Stimulated activated naive B cell treated with anti-CD40 and anti-IgM and Interleukin-4, amounts not matched to agents 10 μg/mL and 1 μg/mL and 100 μg/mL, for 72 hours (primary cell): ENCODE measurements around the gene KRT7.
A peak's percentile ranks its signal among the peaks of the same experiment; 100 is the strongest.
"Not testable (repeated sequence)": the region's sequence is repeated elsewhere in the genome, so short reads cannot be mapped to it uniquely, and the experiment has no call there.

Experiments
- ATAC-seq, 2 donors: fragments of 150-1000 bp; cut with Tn5 transposase; replicated peaks; 2 replicates each; pipeline ENCODE4 v1.10.0; 2021; ENCODE audit warnings: moderate library complexity in 1 of 2
- DNase-seq: peaks from one replicate; pipeline ENCODE4 v3.0.0; 2021
- H3K27ac Mint-ChIP-seq: one replicate; pipeline ENCODE4 v1.8.0; 2022; ENCODE audit warnings: mild to moderate bottlenecking, mixed read lengths
- H3K27me3 Mint-ChIP-seq, 2 donors: one replicate each; pipeline ENCODE4 v1.8.0; 2022; ENCODE audit warnings: mixed read lengths in 2 of 2
- H3K36me3 Mint-ChIP-seq, 2 donors: one replicate each; pipeline ENCODE4 v1.8.0; 2022; ENCODE audit warnings: mixed read lengths in 2 of 2, mild to moderate bottlenecking in 1 of 2
- H3K4me1 Mint-ChIP-seq, 2 donors: one replicate each; pipeline ENCODE4 v1.8.0; 2022; ENCODE audit warnings: mixed read lengths in 2 of 2, mild to moderate bottlenecking in 1 of 2
- H3K4me3 Mint-ChIP-seq, 2 donors: one replicate each; pipeline ENCODE4 v1.8.0; 2022; ENCODE audit warnings: mild to moderate bottlenecking in 2 of 2, mixed read lengths in 2 of 2, moderate library complexity in 1 of 2
- H3K9me3 Mint-ChIP-seq, 2 donors: one replicate each; pipeline ENCODE4 v1.8.0; 2022; ENCODE audit warnings: mixed read lengths in 2 of 2, mild to moderate bottlenecking in 1 of 2

Gene KRT7

DNA sequence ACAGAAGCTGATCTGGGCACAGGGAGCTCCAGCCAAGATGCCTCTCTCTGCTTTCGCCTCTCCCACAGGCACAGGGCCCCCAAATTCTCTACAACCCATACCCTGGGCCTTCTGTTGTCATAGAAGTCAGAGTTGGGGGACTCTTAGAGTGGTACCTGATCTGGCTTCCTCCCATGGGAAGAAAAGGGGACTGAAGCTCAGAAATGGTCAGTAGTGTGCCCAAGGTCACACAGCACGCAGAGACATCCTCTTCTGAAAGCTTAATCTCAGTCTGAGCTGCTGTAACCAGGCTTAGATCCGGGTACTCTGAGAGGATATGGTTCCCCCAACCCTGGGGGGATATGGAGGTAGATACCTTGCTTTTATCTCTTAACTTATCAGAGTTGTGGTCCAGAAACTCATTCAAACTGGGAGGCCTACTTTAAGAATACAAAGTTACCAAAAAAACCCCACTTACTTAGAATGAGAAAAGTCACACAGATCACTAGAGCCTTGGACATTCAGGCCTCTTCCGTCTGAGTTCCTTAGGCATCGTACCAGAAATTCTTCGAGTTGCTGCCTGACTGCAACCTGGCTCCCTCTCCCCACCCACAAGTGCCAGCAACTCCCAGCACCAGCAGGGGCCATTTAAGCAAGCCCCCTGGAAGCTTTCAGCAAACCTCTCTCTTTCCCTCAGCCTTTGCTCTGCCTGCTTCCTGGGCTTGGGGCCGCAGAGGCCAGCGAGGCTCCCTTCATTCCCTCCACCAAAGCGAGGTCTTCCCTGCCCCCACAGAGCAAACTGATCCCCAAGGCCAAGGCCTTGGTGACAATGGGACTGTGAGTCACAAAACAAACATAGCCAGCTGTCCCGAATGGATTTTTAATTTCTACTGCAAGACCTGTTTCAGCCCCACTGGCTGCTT, 13.9 kb downstream of the KRT7 start:
- ATAC-seq (no peak), DNase-seq (no peak)
- peaks cover 0 to 5% of the 10 kb centered on the region in 2 donors for H3K36me3 Mint-ChIP-seq
- H3K4me1 Mint-ChIP-seq = peaks cover 28% of the 10 kb centered on the region in 2 donors
- peaks cover 55 to 61% of the 10 kb centered on the region in 2 donors for H3K27me3 Mint-ChIP-seq
- H3K9me3 Mint-ChIP-seq = no peaks in the 10 kb centered on the region
- peak overlapping the region; percentile 14 for H3K27ac Mint-ChIP-seq
- no peak overlapping the region for H3K4me3 Mint-ChIP-seq

DNA sequence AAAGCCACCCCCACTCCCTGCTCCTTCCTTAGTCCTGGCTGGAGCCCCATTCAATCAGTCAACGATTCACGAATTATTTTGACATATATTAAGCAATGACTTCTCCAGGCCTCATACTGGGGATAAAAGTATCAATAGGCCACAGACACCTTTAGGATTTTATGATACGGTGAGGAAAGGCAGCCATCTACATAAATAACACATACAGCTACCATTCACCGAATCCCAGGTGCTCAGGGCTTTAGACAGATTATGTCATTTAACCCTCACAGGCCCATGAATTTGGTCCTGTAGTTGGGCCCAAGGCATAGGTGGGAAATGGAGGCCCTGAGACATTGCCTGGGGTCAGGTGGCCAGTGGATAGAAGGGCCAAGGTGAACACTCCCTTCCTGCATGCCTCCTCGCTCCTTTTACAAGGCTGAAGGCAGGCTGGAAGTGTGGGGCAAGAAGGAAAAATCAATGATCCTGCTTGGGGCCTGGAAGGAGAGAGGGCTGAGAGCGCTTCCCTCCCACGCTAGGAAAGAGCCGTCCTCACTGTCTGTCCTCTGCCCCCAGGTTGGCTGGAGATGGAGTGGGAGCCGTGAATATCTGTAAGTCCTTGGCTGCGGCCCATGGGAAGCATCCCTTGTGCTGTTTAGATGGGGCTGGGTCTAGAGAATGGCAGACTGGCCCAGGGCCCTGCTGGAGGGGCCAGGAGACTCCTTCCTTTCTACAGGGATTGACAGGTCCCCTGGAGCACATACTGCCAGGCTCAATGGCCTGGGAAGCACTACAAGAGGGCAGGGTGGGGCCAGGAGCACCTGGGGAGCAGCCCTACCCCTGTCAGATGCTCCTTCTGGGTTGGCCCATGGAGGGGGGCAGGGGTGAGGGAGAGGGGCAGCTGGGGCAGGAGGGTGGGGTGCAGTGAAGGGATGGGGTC, 14.8 kb downstream of the KRT7 start:
- no peak overlapping the region for H3K4me3 Mint-ChIP-seq
- ATAC-seq = no peak
- no peak for DNase-seq
- no peaks in the 10 kb centered on the region for H3K9me3 Mint-ChIP-seq
- H3K27me3 Mint-ChIP-seq = peaks cover 51 to 58% of the 10 kb centered on the region in 2 donors
- H3K36me3 Mint-ChIP-seq = peaks cover 0 to 5% of the 10 kb centered on the region in 2 donors
- H3K27ac Mint-ChIP-seq = peak overlapping the region; percentile 53
- peaks cover 28% of the 10 kb centered on the region in 2 donors for H3K4me1 Mint-ChIP-seq

DNA sequence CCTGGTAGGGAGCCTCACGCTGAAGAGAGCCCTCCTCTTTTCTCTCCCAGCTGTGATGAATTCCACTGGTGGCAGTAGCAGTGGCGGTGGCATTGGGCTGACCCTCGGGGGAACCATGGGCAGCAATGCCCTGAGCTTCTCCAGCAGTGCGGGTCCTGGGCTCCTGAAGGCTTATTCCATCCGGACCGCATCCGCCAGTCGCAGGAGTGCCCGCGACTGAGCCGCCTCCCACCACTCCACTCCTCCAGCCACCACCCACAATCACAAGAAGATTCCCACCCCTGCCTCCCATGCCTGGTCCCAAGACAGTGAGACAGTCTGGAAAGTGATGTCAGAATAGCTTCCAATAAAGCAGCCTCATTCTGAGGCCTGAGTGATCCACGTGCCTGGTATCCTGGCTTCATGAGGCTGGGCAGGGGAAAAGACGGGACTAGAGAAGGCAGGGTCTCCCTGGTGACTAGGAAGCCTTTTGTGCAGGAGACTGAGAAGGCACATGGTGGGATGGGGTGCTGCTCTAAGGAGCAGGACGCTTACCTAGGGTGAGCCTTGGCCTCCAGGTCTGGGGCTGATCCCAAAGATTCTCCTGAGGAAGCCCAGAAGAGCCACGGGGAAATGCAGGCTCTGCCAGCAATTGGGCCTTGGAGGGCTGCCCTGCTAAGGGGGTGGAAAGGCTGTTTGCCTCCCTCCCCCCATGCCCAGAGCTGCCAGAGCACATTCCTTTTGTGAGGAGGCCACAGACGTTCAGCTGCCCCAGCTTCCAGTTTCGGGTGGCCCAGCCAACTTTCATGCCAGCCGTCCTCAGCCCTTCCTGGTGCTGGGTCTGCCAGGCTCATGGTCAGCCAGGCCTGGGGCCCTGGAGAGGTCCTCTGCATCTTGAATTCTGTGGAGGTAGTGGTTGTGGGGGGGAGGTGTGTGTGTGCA, 15.8 kb downstream of the KRT7 start:
- Mint-ChIP-seq H3K9me3 (no peaks in the 10 kb centered on the region), H3K27ac (no peak overlapping the region), H3K4me3 (no peak overlapping the region), H3K4me1 (peaks cover 22% of the 10 kb centered on the region in 2 donors), H3K27me3 (peaks cover 55 to 61% of the 10 kb centered on the region in 2 donors), H3K36me3 (peaks cover 0 to 5% of the 10 kb centered on the region in 2 donors)
- DNase-seq (no peak), ATAC-seq (no peak)

DNA sequence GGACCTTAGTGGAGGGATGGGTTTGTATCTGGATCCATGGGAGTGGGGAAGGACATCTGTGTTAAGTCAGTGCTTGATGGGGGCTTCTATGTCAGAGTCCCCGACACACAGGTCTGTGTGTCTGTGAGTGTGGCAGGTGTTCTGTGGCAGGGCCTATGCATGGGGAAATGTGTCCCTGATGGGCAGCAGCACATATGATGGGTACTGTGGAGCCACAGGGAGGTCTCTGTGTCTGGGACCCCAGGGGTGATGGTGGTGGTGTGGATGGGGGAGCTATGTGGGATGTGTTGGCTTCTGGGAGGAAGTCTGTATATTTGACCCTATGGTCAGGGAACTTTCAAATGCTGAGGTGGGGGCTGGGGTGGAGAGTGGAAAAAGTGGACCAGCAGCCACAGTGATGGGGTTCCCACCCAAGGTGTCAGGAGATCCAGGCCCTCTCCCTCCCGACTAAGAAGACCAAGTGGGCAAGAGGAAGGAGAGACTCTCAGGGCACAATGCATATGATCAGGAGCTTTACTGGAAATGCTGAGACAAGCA, 16.5 kb downstream of the KRT7 start:
- ATAC-seq (no peak), DNase-seq (no peak)
- no peaks in the 10 kb centered on the region for H3K9me3 Mint-ChIP-seq
- peaks cover 0 to 5% of the 10 kb centered on the region in 2 donors for H3K36me3 Mint-ChIP-seq
- peaks cover 14% of the 10 kb centered on the region in 2 donors for H3K4me1 Mint-ChIP-seq
- no peak overlapping the region for H3K27ac Mint-ChIP-seq
- H3K27me3 Mint-ChIP-seq = peaks cover 63 to 66% of the 10 kb centered on the region in 2 donors
- H3K4me3 Mint-ChIP-seq = no peak overlapping the region

DNA sequence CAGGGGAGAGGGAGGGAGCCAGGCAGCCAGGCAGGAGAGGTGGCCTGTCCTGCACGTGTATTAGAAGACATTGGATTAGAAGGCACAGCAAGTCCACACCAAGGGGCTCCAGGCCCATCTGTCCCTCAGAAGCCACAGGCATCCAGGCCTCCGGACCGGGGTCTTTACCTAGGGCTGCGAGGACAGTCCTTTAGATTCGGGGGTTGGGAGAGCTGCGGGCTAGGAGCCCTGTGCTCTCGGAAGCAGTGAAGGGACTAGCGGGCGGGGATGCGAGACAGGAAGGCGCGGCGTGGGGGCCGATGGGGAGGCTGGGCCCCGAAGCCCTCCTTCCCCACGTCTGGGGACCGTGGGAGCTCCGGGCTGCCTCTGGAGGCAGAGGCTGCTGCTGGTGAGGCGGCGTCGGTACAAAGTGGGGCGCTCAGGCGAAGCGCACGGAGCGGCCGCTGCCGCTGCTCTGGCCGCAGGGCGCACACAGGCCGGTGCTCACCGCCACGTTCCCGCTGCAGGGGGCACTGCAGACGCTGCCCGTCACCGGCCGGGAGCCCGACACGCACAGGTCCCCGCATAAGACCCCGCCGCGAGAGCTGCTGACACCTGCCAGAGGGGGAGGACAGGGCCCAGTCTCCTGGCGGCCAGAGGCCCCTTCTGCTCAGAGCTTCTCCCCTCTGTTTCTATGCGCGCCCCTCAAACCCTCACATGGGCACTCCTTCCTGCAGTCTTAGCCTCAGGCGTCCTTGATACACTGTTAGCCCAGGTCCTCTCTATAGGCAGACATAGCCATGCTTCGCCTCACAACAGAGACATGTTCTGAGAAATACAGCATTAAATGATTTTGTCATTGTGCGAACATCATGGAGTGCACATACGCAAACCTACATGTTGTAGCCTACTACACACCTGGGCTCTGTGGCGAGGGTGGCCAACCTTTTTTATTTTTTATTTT, 17.3 kb downstream of the KRT7 start:
- Mint-ChIP-seq H3K27ac (no peak overlapping the region), H3K9me3 (no peaks in the 10 kb centered on the region), H3K36me3 (peaks cover 0 to 5% of the 10 kb centered on the region in 2 donors), H3K4me3 (no peak overlapping the region), H3K27me3 (peaks cover 70 to 73% of the 10 kb centered on the region in 2 donors), H3K4me1 (peaks cover 8 to 13% of the 10 kb centered on the region in 2 donors)
- DNase-seq (no peak), ATAC-seq (no peak)

DNA sequence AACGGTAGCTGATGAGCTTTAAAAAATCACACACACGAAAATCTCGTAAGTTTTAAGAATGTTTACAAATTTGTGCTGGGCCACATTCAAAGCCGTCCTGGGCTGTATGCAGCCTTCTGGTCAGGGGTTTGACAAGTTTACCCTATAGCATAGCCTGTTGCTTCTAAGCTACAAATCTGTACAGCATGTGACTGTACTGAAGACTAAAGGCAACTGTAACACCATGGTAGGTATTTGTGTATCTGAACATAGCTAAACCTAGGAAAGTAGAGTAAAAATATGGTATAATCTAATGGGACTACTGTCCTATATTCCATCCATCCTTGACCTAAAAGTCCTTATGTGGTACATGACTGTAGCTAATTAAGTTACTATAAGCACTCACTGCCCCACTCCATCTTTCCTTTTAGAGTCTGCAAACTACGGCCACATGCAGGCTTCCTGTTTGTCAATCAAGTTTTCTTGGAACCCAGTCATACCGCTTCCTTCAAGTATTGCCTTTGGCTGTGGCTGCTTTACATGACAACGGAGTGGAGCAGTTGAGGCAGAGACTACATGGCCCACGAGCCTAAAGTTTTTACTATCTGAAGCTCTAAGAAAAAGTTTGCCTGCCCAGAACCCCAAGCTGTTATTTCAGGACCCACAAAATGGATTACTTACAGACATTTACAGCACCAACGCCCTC, 18.5 kb downstream of the KRT7 start:
- DNase-seq = no peak
- Mint-ChIP-seq H3K4me1 (peaks cover 7 to 10% of the 10 kb centered on the region in 2 donors), H3K4me3 (no peak overlapping the region), H3K36me3 (peaks cover 0 to 5% of the 10 kb centered on the region in 2 donors), H3K27ac (no peak overlapping the region), H3K9me3 (no peaks in the 10 kb centered on the region), H3K27me3 (peaks cover 75 to 82% of the 10 kb centered on the region in 2 donors)
- no peak for ATAC-seq

DNA sequence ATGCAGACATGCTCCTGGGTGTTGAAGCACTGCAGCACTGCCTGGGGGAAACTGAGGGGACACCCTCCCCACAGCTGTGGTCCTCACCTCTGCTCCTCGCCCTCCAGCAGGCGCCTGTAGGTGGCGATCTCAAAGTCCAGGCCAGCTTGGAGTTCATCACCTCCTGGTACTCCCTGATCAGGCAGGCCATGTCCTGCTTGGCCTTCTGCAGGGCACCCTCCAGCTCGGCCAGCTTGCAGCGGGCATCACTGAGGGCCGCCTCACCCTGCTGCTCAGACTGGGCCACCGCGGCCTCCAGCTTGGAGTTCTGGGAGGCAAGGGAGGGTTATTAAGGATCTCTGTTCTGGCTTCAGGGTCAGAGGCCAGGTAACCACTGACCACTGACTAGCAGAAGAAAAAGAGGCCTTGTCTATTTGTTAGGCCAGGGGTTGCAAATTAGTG, 19.2 kb downstream of the KRT7 start:
- peaks cover 81 to 86% of the 10 kb centered on the region in 2 donors for H3K27me3 Mint-ChIP-seq
- not testable (repeated sequence) for H3K36me3 Mint-ChIP-seq, H3K4me3 Mint-ChIP-seq, H3K4me1 Mint-ChIP-seq, H3K27ac Mint-ChIP-seq, DNase-seq, ATAC-seq, H3K9me3 Mint-ChIP-seq

DNA sequence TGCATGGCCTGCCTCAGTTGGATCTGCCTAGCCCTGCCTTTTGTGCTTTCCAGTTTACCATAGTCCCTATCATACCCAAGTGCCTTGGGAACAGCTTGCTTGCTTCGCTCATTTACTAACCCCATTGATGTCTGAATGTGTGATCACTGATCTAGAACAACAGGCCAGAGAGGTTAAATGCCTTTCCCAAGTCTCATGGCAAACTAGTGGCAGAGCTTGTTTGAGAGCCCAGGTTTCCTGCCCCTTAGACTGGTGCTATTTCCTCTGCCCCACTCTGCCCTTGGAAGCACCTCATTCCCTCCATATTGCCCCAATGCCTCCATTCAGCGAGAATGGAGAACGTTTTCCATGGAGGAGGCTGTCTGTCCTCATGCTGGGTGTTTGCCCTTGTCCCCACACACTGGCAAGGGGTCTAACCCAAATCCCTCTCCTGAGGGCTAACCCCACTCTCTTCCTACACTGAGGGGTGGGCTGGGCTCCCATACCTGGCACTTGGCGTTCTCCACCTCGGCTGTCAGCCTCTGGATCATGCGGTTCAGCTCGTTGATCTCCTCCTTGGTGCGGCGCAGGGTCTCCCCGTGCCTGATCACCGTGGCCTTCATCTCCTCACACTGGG, 19.8 kb downstream of the KRT7 start:
- DNase-seq (no peak), ATAC-seq (no peak)
- no peaks in the 10 kb centered on the region for H3K9me3 Mint-ChIP-seq
- peaks cover 78 to 85% of the 10 kb centered on the region in 2 donors for H3K27me3 Mint-ChIP-seq
- H3K36me3 Mint-ChIP-seq = peaks cover 0 to 3% of the 10 kb centered on the region in 2 donors
- H3K4me3 Mint-ChIP-seq = no peak overlapping the region
- H3K27ac Mint-ChIP-seq = no peak overlapping the region
- peaks cover 7% of the 10 kb centered on the region in 2 donors for H3K4me1 Mint-ChIP-seq

DNA sequence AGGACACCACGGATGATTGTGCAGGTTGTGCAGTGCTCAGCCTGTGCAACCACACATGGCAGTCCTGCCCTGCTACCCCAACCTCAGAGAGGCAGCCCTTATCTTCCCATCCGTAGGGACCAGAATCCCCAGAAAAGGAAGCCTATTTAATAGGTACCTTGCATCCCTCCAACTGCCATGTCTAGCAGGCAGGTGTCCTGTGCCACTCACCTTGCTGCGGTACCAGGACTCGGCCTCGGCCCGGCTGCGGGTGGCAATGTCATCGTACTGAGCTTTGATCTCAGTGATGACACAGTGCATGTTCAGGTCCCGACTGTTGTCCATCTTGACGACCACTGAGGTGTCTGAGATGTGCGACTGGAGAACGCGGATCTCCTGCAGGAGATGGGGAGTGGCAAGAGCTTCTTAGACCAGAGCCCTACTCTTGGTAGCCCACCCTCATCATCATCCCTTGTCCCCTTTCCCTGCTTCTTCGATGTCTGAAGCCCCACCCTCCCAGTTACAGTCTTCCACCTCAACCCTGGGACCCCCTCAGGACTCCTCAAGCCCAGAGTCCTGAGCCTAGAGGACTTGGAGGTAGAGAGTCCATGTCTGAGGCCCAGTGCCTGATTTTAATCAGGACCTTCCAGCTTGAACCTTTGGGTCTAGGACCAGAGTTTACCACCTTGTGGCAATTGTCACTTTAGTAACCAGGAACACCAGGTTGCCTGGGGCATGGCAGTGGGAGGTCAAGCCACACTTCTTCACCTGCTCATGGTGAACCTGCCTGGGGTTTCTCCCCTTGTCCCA, 20.5 kb downstream of the KRT7 start:
- H3K27me3 Mint-ChIP-seq = peaks cover 71 to 78% of the 10 kb centered on the region in 2 donors
- H3K9me3 Mint-ChIP-seq = no peaks in the 10 kb centered on the region
- DNase-seq (no peak), ATAC-seq (no peak)
- H3K27ac Mint-ChIP-seq = no peak overlapping the region
- no peaks in the 10 kb centered on the region for H3K36me3 Mint-ChIP-seq
- H3K4me1 Mint-ChIP-seq = peaks cover 7% of the 10 kb centered on the region in 2 donors
- H3K4me3 Mint-ChIP-seq = no peak overlapping the region

DNA sequence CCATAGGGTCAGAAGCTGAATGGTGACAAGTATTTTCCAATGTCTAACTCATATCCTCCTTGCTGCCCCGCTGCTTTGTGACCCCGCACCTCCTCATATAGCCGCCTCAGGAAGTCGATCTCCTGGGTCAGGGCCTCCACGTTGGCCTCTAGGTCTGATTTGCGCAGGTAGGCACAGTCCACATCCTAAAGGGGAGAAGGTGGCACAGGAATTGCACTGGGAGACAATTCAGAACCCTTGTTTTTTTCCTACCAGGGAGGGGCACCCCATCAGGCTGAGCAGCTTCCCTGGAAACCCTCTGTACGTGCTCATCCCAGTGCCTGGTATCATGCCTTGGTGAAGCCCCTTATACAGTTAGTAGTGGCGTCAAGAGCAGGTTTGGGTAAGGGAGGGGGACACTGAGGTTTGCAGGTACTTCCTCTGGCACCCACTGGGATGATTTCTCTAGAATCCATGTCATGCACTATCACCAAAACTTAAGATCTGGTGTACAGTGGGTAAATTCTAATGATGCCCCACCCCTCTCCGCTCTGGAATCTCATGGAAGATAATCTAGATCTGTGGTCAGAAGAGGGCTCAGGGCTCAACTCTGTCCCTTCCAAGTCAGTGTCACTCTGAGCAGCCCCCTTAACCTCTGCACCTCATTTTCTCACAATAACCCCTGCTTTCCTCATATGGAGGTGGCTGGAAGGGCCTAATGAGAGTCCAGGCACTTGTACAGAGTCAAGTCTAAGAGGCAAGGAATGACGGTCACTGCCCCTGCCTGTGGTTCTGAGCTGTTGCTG, 21.3 kb downstream of the KRT7 start:
- no peak for ATAC-seq
- no peak overlapping the region for H3K4me3 Mint-ChIP-seq
- H3K27ac Mint-ChIP-seq = no peak overlapping the region
- H3K27me3 Mint-ChIP-seq = peaks cover 68 to 78% of the 10 kb centered on the region in 2 donors
- H3K36me3 Mint-ChIP-seq = no peaks in the 10 kb centered on the region
- DNase-seq = no peak
- H3K4me1 Mint-ChIP-seq = peaks cover 7% of the 10 kb centered on the region in 2 donors
- H3K9me3 Mint-ChIP-seq = no peaks in the 10 kb centered on the region
